Measurements from ENCODE around the gene E2F6.

DNA sequence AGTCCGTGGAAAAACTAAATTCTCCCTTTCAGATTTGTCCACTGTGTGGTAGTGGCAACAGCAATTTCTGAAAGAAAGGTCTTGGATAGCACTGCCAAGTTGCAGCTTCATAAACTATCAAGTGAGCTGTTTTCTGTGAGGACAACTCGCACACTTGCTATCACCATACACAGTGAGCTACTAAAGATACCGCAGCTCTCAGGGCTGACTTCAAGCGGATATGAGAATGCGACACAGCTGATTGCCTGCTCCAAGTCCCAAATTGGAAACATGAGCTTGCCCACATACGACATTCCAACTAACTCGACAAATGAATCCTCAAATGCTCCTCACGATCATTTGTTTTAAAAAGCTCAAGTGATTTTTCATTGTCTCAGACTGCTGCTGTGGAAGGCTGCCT, 46.2 kb downstream of the E2F6 start:
- TF ChIP-seq GATA2 (IDR thresholded peaks at IDR 0.05; ENCODE audit: low read depth, low read length), result no peak
- TF ChIP-seq GATA3 (IDR thresholded peaks at IDR 0.05; ENCODE audit: low read depth, low read length), result no peak
